ENCODE results near the gene WIPF3.

The WIPF3 gene

DNA sequence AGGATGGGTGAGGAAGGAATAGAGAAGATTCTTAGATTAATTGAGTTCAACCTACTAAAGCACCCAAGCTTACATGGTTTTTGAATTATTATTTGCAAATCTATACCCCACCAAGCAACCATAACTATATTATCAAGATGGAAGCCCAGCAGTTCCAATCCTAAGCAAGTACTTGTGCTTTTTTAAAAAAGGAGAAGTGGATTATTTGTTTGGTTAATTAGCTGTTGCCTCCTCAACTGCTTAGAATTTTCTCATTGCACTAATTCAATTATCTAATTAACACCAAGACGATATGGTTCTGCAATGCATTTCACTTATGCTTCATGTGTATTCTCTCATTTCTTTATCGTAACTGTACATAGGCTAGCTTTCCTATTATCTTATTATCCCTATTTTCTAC is 27.3 kb upstream of the WIPF3 start:
- no peak for DNase-seq (ENCODE audit: low read depth in 2 of 2)
- TF ChIP-seq, protein P1, sequence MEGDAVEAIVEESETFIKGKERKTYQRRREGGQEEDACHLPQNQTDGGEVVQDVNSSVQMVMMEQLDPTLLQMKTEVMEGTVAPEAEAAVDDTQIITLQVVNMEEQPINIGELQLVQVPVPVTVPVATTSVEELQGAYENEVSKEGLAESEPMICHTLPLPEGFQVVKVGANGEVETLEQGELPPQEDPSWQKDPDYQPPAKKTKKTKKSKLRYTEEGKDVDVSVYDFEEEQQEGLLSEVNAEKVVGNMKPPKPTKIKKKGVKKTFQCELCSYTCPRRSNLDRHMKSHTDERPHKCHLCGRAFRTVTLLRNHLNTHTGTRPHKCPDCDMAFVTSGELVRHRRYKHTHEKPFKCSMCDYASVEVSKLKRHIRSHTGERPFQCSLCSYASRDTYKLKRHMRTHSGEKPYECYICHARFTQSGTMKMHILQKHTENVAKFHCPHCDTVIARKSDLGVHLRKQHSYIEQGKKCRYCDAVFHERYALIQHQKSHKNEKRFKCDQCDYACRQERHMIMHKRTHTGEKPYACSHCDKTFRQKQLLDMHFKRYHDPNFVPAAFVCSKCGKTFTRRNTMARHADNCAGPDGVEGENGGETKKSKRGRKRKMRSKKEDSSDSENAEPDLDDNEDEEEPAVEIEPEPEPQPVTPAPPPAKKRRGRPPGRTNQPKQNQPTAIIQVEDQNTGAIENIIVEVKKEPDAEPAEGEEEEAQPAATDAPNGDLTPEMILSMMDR (IDR thresholded peaks at IDR 0.05; ENCODE audit: low read depth, low read length) = no peak
- H3K4me3 ChIP-seq (replicated peaks in 1 of 2; ENCODE audit: low read depth in 2 of 2, low read length in 2 of 2) = no peak overlapping the region

DNA sequence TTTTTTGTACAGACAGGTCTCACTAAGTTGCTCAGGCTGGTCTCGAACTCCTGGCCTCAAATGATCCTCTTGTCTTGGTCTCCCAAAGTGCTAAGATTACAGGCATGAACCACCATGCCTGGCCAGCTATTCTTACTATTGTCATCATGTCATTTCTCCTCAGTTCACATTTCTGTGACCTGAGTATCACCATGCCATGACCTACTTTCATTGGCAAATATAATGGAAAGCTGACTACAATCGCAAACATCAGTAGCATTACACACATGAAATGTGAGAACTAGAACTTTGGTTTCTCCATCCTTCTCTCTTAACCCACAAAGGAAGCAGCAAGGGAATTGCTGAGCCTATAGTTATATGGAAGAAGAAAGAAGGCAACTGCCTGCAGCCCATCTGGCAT is 26.0 kb upstream of the WIPF3 start:
- no peak overlapping the region for H3K4me3 ChIP-seq (replicated peaks in 1 of 2; ENCODE audit: low read depth in 2 of 2, low read length in 2 of 2)
- TF ChIP-seq, protein P1 (IDR thresholded peaks at IDR 0.05; ENCODE audit: low read depth, low read length) = no peak
- no peak for DNase-seq (ENCODE audit: low read depth in 2 of 2)

DNA sequence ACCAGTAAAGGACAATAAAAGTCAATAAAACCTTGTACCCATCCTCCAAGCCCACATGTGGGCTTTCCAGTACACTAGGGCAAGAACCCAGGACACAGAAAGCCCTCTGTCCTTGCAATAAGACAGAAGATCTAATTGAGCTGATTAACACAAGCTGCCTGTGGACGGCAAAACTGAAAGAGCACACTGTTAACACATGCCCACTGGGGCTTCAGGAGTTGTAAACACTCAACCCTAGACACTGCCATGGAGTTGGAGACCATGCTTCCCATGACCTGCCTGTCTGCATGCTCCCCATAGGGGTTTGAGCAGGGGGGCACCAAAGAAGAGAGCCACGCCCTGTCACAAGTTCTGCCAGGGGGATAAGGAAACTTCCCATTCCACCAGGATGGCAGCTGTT is 22.6 kb upstream of the WIPF3 start:
- no peak overlapping the region for H3K4me3 ChIP-seq (replicated peaks in 1 of 2; ENCODE audit: low read depth in 2 of 2, low read length in 2 of 2)
- DNase-seq (ENCODE audit: low read depth in 2 of 2) = no peak
- TF ChIP-seq, protein P1 (IDR thresholded peaks at IDR 0.05; ENCODE audit: low read depth, low read length) = no peak

DNA sequence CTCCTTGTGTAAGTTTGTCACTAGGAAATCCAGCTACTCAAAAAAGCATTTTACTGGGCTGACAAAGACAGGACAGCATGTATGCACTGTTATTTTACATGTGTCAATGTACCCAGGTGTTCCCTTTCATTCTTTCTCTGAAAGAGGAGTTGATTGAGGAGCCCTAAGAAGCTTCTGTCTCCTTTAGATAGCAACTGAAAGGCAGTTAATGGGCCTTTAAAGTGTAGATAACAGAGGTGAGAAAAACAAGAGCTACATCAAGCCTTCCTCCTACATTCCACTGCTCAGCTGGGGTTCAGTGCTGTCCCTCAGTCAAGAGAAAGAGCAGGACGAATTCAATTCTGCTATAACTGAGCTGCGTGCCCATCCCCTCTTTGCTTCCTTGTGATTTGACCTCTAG is 12.8 kb upstream of the WIPF3 start:
- DNase-seq (ENCODE audit: low read depth in 2 of 2) = no peak
- TF ChIP-seq, protein P1 (IDR thresholded peaks at IDR 0.05; ENCODE audit: low read depth, low read length) = no peak
- H3K4me3 ChIP-seq (replicated peaks in 1 of 2; ENCODE audit: low read depth in 2 of 2, low read length in 2 of 2) = no peak overlapping the region

- DNase-seq (ENCODE audit: low read depth in 2 of 2) = no peak
- TF ChIP-seq, protein P1 (IDR thresholded peaks at IDR 0.05; ENCODE audit: low read depth, low read length) = no peak
- H3K4me3 ChIP-seq (replicated peaks in 1 of 2; ENCODE audit: low read depth in 2 of 2, low read length in 2 of 2) = no peak overlapping the region
These were observed 11.2 kb upstream of the WIPF3 start for GRCh38 chr7:29794959-29795629.

DNA sequence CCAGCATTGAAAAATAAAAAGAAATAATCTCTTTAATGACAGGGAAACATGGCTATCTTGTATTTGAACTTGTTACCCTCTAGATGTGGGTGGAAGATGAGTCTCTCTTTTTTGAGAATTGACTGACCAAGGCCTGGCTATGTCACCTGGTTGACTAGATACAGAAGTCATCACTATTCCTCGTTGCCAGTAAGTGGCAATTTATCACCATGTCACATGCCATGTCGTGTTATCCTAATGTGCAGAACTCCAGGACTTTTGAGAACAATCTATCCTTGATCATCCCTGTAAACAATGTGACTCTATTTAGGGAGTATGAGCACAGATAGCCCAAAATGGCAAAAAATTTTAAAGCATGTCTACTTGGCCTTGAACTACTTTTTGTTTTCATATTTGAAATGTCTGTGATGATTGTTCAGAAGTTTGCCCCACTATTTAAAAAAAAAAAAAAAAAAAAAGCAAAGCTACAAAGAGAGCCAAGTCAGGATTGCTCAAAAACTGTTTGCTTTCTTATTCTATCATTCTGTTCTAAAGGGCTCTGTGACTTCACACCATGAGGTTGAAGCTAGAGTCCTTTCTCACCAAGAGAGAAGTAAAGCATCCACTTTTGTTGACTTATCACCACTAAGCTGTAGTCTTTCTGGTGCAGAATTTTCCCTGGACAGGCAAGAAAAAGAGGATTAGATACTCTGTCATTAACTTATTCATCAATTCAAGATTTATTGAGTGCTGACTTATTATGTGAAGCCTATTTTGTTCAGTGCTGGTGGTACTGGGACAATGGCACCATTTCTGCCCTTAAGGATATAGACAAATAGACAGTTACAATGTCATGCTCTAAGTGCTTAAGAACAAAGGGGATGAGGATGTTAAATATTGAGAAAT is 10.4 kb upstream of the WIPF3 start:
- DNase-seq (ENCODE audit: low read depth in 2 of 2) = no peak

More for the DNA sequence above, 10.4 kb upstream of the WIPF3 start:
- TF ChIP-seq, protein P1 (IDR thresholded peaks at IDR 0.05; ENCODE audit: low read depth, low read length) = no peak
- H3K4me3 ChIP-seq (replicated peaks in 1 of 2; ENCODE audit: low read depth in 2 of 2, low read length in 2 of 2) = no peak overlapping the region
